ENCODE data around the gene ESM1.
"Not testable (repeated sequence)": the region's sequence is repeated elsewhere in the genome, so short reads cannot be mapped to it uniquely, and the experiment has no call there.

ESM1 gene

GRCh38 chr5:55004729-55005128 lies 19.3 kb upstream of the ESM1 start:
- FAIRE-seq (no peak), DNase-seq (ENCODE audit: insufficient read length, low spot score) (no peak)
- TF ChIP-seq TAF1 (IDR thresholded peaks at IDR 0.05; ENCODE audit: low read depth, low read length) (no peak), POU2F2 (IDR thresholded peaks at IDR 0.05; ENCODE audit: low read depth, low read length) (no peak), PAX5 (IDR thresholded peaks at IDR 0.05; ENCODE audit: insufficient read depth, low read length, severe bottlenecking) (no peak), SPI1 (IDR thresholded peaks at IDR 0.05; ENCODE audit: low read depth, low read length) (no peak), POLR2AphosphoS5 (IDR thresholded peaks at IDR 0.05; ENCODE audit: low read depth, low read length) (no peak), POLR2A (IDR thresholded peaks at IDR 0.05; ENCODE audit: low read depth, low read length) (no peak)

- no peak for DNase-seq (ENCODE audit: insufficient read length, low spot score)
- no peak for FAIRE-seq
- no peak for TF ChIP-seq SPI1 (IDR thresholded peaks at IDR 0.05; ENCODE audit: low read depth, low read length)
- TF ChIP-seq PAX5 (IDR thresholded peaks at IDR 0.05; ENCODE audit: insufficient read depth, low read length, severe bottlenecking) = no peak
- no peak for TF ChIP-seq POU2F2 (IDR thresholded peaks at IDR 0.05; ENCODE audit: low read depth, low read length)
- TF ChIP-seq POLR2A (IDR thresholded peaks at IDR 0.05; ENCODE audit: low read depth, low read length) = no peak
- no peak for TF ChIP-seq POLR2AphosphoS5 (IDR thresholded peaks at IDR 0.05; ENCODE audit: low read depth, low read length)
- no peak for TF ChIP-seq TAF1 (IDR thresholded peaks at IDR 0.05; ENCODE audit: low read depth, low read length)
Observed at GRCh38 chr5:55003432-55004065, 18.2 kb upstream of the ESM1 start.

- FAIRE-seq; DNase-seq (ENCODE audit: insufficient read length, low spot score): not testable (repeated sequence)
Observed at GRCh38 chr5:55002166-55002565, 16.8 kb upstream of the ESM1 start.

- FAIRE-seq (no peak), DNase-seq (ENCODE audit: insufficient read length, low spot score) (no peak)
- TF ChIP-seq PAX5 (IDR thresholded peaks at IDR 0.05; ENCODE audit: insufficient read depth, low read length, severe bottlenecking) (no peak), POU2F2 (IDR thresholded peaks at IDR 0.05; ENCODE audit: low read depth, low read length) (no peak), POLR2AphosphoS5 (IDR thresholded peaks at IDR 0.05; ENCODE audit: low read depth, low read length) (no peak), POLR2A (IDR thresholded peaks at IDR 0.05; ENCODE audit: low read depth, low read length) (no peak)
Observed at GRCh38 chr5:54997081-54997480, 11.7 kb upstream of the ESM1 start.

GRCh38 chr5:54996466-54996865 lies 11.1 kb upstream of the ESM1 start:
- FAIRE-seq (no peak), DNase-seq (ENCODE audit: insufficient read length, low spot score) (no peak)
- no peak for TF ChIP-seq PAX5 (IDR thresholded peaks at IDR 0.05; ENCODE audit: insufficient read depth, low read length, severe bottlenecking)
- no peak for TF ChIP-seq POLR2AphosphoS5 (IDR thresholded peaks at IDR 0.05; ENCODE audit: low read depth, low read length)
- TF ChIP-seq TAF1 (IDR thresholded peaks at IDR 0.05; ENCODE audit: low read depth, low read length) = no peak
- TF ChIP-seq POU2F2 (IDR thresholded peaks at IDR 0.05; ENCODE audit: low read depth, low read length) = no peak
- no peak for TF ChIP-seq POLR2A (IDR thresholded peaks at IDR 0.05; ENCODE audit: low read depth, low read length)
- no peak for TF ChIP-seq SPI1 (IDR thresholded peaks at IDR 0.05; ENCODE audit: low read depth, low read length)

- no peak for TF ChIP-seq SPI1 (IDR thresholded peaks at IDR 0.05; ENCODE audit: low read depth, low read length)
- no peak for TF ChIP-seq POLR2A (IDR thresholded peaks at IDR 0.05; ENCODE audit: low read depth, low read length)
- TF ChIP-seq PAX5 (IDR thresholded peaks at IDR 0.05; ENCODE audit: insufficient read depth, low read length, severe bottlenecking) = no peak
- no peak for TF ChIP-seq POU2F2 (IDR thresholded peaks at IDR 0.05; ENCODE audit: low read depth, low read length)
- no peak for TF ChIP-seq POLR2AphosphoS5 (IDR thresholded peaks at IDR 0.05; ENCODE audit: low read depth, low read length)
- TF ChIP-seq TAF1 (IDR thresholded peaks at IDR 0.05; ENCODE audit: low read depth, low read length) = no peak
- no peak for DNase-seq (ENCODE audit: insufficient read length, low spot score)
- no peak for FAIRE-seq
Observed at GRCh38 chr5:54995168-54995567, 9.8 kb upstream of the ESM1 start.

GRCh38 chr5:54994628-54995027 lies 9.2 kb upstream of the ESM1 start:
- no peak for FAIRE-seq
- TF ChIP-seq TAF1 (IDR thresholded peaks at IDR 0.05; ENCODE audit: low read depth, low read length) = no peak
- no peak for TF ChIP-seq POU2F2 (IDR thresholded peaks at IDR 0.05; ENCODE audit: low read depth, low read length)
- TF ChIP-seq POLR2A (IDR thresholded peaks at IDR 0.05; ENCODE audit: low read depth, low read length) = no peak
- no peak for TF ChIP-seq POLR2AphosphoS5 (IDR thresholded peaks at IDR 0.05; ENCODE audit: low read depth, low read length)
- TF ChIP-seq PAX5 (IDR thresholded peaks at IDR 0.05; ENCODE audit: insufficient read depth, low read length, severe bottlenecking) = no peak
- no peak for DNase-seq (ENCODE audit: insufficient read length, low spot score)

GRCh38 chr5:54993318-54993717 lies 7.9 kb upstream of the ESM1 start:
- DNase-seq (ENCODE audit: insufficient read length, low spot score) (no peak), FAIRE-seq (no peak)

GRCh38 chr5:54991416-54991815 lies 6.0 kb upstream of the ESM1 start:
- no peak for DNase-seq (ENCODE audit: insufficient read length, low spot score)
- TF ChIP-seq TAF1 (IDR thresholded peaks at IDR 0.05; ENCODE audit: low read depth, low read length) (no peak), SPI1 (IDR thresholded peaks at IDR 0.05; ENCODE audit: low read depth, low read length) (no peak)
- FAIRE-seq = no peak

More at GRCh38 chr5:54993318-54993717, 7.9 kb upstream of the ESM1 start:
- no peak for TF ChIP-seq POLR2AphosphoS5 (IDR thresholded peaks at IDR 0.05; ENCODE audit: low read depth, low read length)
- TF ChIP-seq PAX5 (IDR thresholded peaks at IDR 0.05; ENCODE audit: insufficient read depth, low read length, severe bottlenecking) = no peak
- no peak for TF ChIP-seq SPI1 (IDR thresholded peaks at IDR 0.05; ENCODE audit: low read depth, low read length)
- TF ChIP-seq TAF1 (IDR thresholded peaks at IDR 0.05; ENCODE audit: low read depth, low read length) = no peak
- no peak for TF ChIP-seq POU2F2 (IDR thresholded peaks at IDR 0.05; ENCODE audit: low read depth, low read length)
- TF ChIP-seq POLR2A (IDR thresholded peaks at IDR 0.05; ENCODE audit: low read depth, low read length) = no peak

- FAIRE-seq = no peak
- no peak for TF ChIP-seq POLR2A (IDR thresholded peaks at IDR 0.05; ENCODE audit: low read depth, low read length)
- TF ChIP-seq PAX5 (IDR thresholded peaks at IDR 0.05; ENCODE audit: insufficient read depth, low read length, severe bottlenecking) = no peak
- TF ChIP-seq TAF1 (IDR thresholded peaks at IDR 0.05; ENCODE audit: low read depth, low read length) = no peak
- TF ChIP-seq POU2F2 (IDR thresholded peaks at IDR 0.05; ENCODE audit: low read depth, low read length) = no peak
- no peak for TF ChIP-seq POLR2AphosphoS5 (IDR thresholded peaks at IDR 0.05; ENCODE audit: low read depth, low read length)
- TF ChIP-seq SPI1 (IDR thresholded peaks at IDR 0.05; ENCODE audit: low read depth, low read length) = no peak
- no peak for DNase-seq (ENCODE audit: insufficient read length, low spot score)
Observed at GRCh38 chr5:54990841-54991258, 5.5 kb upstream of the ESM1 start.

Measured in GM12891 (cell line).